ENCODE results near the gene ALG14. TPM values are rescaled to one million over a fixed set of nuclear protein-coding genes. Genes with fewer than 3 reads are reported as not detected.

The ALG14 gene
- total and polyA plus RNA-seq, 2 of the 4 experiments (the other 2 are of a cell fraction) = 1.7 to 2.0 TPM

DNA sequence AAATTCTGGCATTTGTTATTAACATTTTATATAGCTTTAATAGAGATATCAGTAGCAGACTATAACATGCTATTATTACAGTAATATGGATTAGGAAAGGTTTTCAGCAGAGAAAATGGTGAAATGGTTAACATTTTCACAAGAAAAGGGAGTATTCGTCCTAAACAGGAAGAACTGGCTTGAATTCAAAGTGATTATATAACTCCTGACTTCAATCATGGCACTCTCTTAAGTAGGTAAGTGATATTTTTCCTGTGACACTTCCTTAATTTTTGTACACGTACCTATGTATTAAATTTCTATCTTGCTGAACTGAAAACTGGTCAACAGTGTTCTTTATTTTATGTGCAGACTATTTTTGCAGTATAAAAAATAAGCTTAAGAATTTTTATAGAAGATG is 77.9 kb downstream of the ALG14 start:
- Histone ChIP-seq H3K36me3 (ENCODE audit: control insufficient read depth, insufficient read depth, low read length) (no peaks in the 10 kb centered on the region), H2BK20ac (ENCODE audit: low read depth, low read length) (no peak overlapping the region), H3K14ac (replicated peaks; ENCODE audit: low read depth, low read length) (no peak overlapping the region), H3K27ac (ENCODE audit: insufficient read depth, low read length) (no peak overlapping the region), H4K91ac (ENCODE audit: insufficient read depth, low read depth, low read length) (no peak overlapping the region), H3K23ac (ENCODE audit: low read depth, low read length) (no peak overlapping the region), H3K4me2 (ENCODE audit: low read depth, low read length) (no peak overlapping the region), H2AK5ac (ENCODE audit: low read depth, low read length) (no peak overlapping the region), H3K27me3 (ENCODE audit: control insufficient read depth, insufficient read depth, low read length) (no peaks in the 10 kb centered on the region), H2BK120ac (ENCODE audit: low read depth, low read length) (no peak overlapping the region), H2AFZ (replicated peaks; ENCODE audit: low read length, poor library complexity) (no peak overlapping the region), H3K4ac (ENCODE audit: low read depth, low read length) (no peak overlapping the region), H3K9ac (ENCODE audit: low read depth, low read length) (no peak overlapping the region), H3K4me3 (ENCODE audit: insufficient read depth, low read depth, low read length) (no peak overlapping the region), H3K9me1 (ENCODE audit: insufficient read depth, low read length) (peaks cover 2% of the 10 kb centered on the region; the same call in 1 of the 2 replicates), H4K8ac (ENCODE audit: low read depth in 2 of 2, low read length in 2 of 2) (no peak overlapping the region), H3K18ac (ENCODE audit: low read depth, low read length) (no peak overlapping the region), H4K5ac (ENCODE audit: low read depth, low read length) (no peak overlapping the region), H3K79me1 (ENCODE audit: low read depth in 1 of 2, low read length in 2 of 2) (peaks cover 0 to 4% of the 10 kb centered on the region in 2 experiments; a peak in 1 of 4 replicates), H2AK9ac (replicated peaks; ENCODE audit: low read depth, low read length, poor library complexity) (no peak overlapping the region), H4K20me1 (ENCODE audit: insufficient read depth, low read length) (no peaks in the 10 kb centered on the region), H3K9me3 (ENCODE audit: control insufficient read depth, insufficient read depth, low read length) (no peaks in the 10 kb centered on the region), H2BK15ac (ENCODE audit: low read depth, low read length) (no peak overlapping the region), H2BK5ac (ENCODE audit: low read depth, low read length, poor library complexity, severe bottlenecking) (no peak overlapping the region), H3K4me1 (ENCODE audit: control insufficient read depth, insufficient read depth, low read length) (peaks cover 3% of the 10 kb centered on the region; the same call in 1 of the 2 replicates), H3K56ac (ENCODE audit: extremely low read depth, insufficient read depth, low read length) (no peak overlapping the region)
- no TSS peak for BruUV-seq (replicated peaks)
- intact Hi-C loops (cut with micrococcal nuclease) (loop anchor here (1.0 kb wide), 1 partner anchor 8 kb away; no protein-coding TSS in a partner anchor), dilution Hi-C loops (cut with HindIII; ENCODE audit: low sequenced_read_pairs, unreplicated experiment) (no loop called here), in situ Hi-C loops (cut with MboI; ENCODE audit: low sequenced_read_pairs) (no loop called here)
- WGBS, 2 experiments (ENCODE audit: extremely low coverage in 2 of 2, insufficient read length in 1 of 2) = no CpG with 5 or more reads among the region's 2 CpGs
- CTCF ChIA-PET = interaction anchor here (0.6 kb wide), 1 partner anchor 481 kb away, joined by 4 read pairs; no protein-coding TSS in a partner anchor
- DNase-seq = no peak
- no peak for ATAC-seq (ENCODE audit: low read depth)
- POLR2A ChIA-PET (ENCODE audit: unreplicated experiment) = no interaction called here
- TF ChIP-seq MAZ (IDR thresholded peaks at IDR 0.05; ENCODE audit: borderline replicate concordance, low read depth, low read length) = no peak
- TF ChIP-seq, protein P1, sequence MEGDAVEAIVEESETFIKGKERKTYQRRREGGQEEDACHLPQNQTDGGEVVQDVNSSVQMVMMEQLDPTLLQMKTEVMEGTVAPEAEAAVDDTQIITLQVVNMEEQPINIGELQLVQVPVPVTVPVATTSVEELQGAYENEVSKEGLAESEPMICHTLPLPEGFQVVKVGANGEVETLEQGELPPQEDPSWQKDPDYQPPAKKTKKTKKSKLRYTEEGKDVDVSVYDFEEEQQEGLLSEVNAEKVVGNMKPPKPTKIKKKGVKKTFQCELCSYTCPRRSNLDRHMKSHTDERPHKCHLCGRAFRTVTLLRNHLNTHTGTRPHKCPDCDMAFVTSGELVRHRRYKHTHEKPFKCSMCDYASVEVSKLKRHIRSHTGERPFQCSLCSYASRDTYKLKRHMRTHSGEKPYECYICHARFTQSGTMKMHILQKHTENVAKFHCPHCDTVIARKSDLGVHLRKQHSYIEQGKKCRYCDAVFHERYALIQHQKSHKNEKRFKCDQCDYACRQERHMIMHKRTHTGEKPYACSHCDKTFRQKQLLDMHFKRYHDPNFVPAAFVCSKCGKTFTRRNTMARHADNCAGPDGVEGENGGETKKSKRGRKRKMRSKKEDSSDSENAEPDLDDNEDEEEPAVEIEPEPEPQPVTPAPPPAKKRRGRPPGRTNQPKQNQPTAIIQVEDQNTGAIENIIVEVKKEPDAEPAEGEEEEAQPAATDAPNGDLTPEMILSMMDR (conservative IDR thresholded peaks at IDR 0.05; ENCODE audit: low read depth, low read length) = no peak
- TF ChIP-seq, protein P2, sequence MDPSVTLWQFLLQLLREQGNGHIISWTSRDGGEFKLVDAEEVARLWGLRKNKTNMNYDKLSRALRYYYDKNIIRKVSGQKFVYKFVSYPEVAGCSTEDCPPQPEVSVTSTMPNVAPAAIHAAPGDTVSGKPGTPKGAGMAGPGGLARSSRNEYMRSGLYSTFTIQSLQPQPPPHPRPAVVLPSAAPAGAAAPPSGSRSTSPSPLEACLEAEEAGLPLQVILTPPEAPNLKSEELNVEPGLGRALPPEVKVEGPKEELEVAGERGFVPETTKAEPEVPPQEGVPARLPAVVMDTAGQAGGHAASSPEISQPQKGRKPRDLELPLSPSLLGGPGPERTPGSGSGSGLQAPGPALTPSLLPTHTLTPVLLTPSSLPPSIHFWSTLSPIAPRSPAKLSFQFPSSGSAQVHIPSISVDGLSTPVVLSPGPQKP (IDR thresholded peaks at IDR 0.05; ENCODE audit: borderline replicate concordance, low read depth, low read length) = no peak
- no peak for TF ChIP-seq FOS (IDR thresholded peaks at IDR 0.05; ENCODE audit: low read depth, low read length)
- no peak for TF ChIP-seq MXI1 (IDR thresholded peaks at IDR 0.05; ENCODE audit: borderline replicate concordance, low read depth, low read length)
- TF ChIP-seq RFX5 (IDR thresholded peaks at IDR 0.05; ENCODE audit: low read depth, low read length) = no peak
- TF ChIP-seq POLR2A (IDR thresholded peaks at IDR 0.05; ENCODE audit: low read depth, low read length) = no peak
- TF ChIP-seq, protein P3, sequence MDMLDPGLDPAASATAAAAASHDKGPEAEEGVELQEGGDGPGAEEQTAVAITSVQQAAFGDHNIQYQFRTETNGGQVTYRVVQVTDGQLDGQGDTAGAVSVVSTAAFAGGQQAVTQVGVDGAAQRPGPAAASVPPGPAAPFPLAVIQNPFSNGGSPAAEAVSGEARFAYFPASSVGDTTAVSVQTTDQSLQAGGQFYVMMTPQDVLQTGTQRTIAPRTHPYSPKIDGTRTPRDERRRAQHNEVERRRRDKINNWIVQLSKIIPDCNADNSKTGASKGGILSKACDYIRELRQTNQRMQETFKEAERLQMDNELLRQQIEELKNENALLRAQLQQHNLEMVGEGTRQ (IDR thresholded peaks at IDR 0.05; ENCODE audit: low read depth, low read length) = no peak
- TF ChIP-seq BHLHE40 (IDR thresholded peaks at IDR 0.05; ENCODE audit: low read depth, low read length) = no peak
